RWPE1 (cell line): ENCODE data around the gene NOP16.

Source experiments
- CTCF ChIA-PET: fragments of 350-600 bp; sonication (Branson Sonifier 250); formaldehyde crosslinking; extraction: SDS; loops from one replicate; lab custom pipeline; 2021; lab: Yijun Ruan, JAX
- POLR2A ChIA-PET: fragments of 400-600 bp; formaldehyde crosslinking; extraction: SDS; loops from one replicate; lab custom pipeline; 2020; ENCODE audit warnings: antibody characterized with exemption; ENCODE audit not compliant: low non-redundant PET; lab: Yijun Ruan, JAX
- DNase-seq: peaks from one replicate; pipeline ENCODE4 v3.0.0; 2012; ENCODE audit warnings: low spot score
- H3K27ac ChIP-seq: fragments of 450-650 bp; 2 replicates; pipeline ENCODE4 v1.5.1; 2017
- TF ChIP-seq, protein P1 (sequence below): fragments of 450-650 bp; conservative IDR thresholded peaks from 2 replicates; pipeline ENCODE4 v1.5.1; 2017; ENCODE audit warnings: low read depth, mild to moderate bottlenecking

The NOP16 gene

DNA sequence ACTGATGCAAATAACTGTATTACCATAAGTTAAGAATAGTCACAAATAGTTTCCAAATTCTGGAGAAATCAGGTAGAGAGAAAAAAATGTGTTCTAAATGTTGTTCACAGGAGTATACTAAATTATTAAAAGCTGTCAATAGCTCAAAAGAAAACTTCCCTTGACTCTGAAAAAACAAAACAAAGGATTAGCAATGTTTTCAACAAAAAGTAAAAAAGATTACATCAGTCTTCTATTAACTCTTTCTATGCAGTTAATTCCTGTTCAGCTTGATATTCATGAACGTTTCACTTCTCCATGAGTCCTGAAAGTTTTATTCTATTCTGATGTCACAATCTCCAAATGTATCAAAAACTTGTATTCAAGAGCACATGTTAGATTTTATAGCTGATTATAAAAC is 37.4 kb upstream of the NOP16 start:
- no peak for DNase-seq
- H3K27ac ChIP-seq, result no peak overlapping the region
- ChIA-PET POLR2A (no interaction called here), CTCF (no interaction called here)
- TF ChIP-seq, protein P1, sequence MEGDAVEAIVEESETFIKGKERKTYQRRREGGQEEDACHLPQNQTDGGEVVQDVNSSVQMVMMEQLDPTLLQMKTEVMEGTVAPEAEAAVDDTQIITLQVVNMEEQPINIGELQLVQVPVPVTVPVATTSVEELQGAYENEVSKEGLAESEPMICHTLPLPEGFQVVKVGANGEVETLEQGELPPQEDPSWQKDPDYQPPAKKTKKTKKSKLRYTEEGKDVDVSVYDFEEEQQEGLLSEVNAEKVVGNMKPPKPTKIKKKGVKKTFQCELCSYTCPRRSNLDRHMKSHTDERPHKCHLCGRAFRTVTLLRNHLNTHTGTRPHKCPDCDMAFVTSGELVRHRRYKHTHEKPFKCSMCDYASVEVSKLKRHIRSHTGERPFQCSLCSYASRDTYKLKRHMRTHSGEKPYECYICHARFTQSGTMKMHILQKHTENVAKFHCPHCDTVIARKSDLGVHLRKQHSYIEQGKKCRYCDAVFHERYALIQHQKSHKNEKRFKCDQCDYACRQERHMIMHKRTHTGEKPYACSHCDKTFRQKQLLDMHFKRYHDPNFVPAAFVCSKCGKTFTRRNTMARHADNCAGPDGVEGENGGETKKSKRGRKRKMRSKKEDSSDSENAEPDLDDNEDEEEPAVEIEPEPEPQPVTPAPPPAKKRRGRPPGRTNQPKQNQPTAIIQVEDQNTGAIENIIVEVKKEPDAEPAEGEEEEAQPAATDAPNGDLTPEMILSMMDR, result no peak

DNA sequence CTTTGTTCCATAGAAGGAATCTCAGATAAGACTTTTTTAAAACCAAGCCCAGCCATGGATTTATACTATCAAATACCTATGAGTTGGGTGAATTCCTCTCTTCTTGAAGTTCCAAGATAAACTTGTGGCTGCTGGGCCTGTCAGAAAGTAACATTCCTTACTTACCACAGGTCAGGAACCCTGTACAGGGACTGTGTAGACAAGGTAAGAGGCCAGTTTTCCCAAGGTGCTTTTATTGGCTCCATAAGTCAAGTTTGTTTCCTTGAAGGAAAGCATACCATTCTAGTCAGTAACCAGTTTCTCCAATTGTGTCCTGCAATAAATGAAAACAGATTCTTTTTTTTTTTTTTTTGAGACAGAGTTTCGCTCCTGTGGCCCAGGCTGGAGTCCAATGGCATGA is 36.7 kb upstream of the NOP16 start:
- no peak overlapping the region for H3K27ac ChIP-seq
- TF ChIP-seq, protein P1, result no peak
- CTCF ChIA-PET, result no interaction called here
- POLR2A ChIA-PET, result no interaction called here
- no peak for DNase-seq

DNA sequence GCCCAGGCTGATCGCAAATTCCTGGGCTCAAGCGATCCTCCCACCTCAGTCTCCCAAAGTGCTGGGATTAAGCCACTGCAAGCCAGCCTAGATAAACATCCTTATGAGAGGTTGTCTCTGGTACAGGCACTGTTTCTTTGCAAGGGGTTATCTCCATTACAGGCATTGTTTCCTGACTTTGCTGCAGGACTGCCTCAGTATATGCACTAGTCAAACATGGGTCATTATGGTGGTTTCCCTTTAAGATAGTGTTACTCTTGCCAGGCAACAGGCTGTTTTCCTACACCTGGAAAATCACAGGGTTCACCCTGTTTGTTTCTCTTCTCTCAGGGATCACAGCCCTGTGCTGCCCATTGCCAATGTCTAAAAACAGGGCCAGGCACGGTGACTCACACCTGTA is 35.8 kb upstream of the NOP16 start:
- POLR2A ChIA-PET, result interaction anchor here (0.6 kb wide), 1 partner anchor 17 kb away, joined by 3 read pairs; no protein-coding TSS in a partner anchor

DNA sequence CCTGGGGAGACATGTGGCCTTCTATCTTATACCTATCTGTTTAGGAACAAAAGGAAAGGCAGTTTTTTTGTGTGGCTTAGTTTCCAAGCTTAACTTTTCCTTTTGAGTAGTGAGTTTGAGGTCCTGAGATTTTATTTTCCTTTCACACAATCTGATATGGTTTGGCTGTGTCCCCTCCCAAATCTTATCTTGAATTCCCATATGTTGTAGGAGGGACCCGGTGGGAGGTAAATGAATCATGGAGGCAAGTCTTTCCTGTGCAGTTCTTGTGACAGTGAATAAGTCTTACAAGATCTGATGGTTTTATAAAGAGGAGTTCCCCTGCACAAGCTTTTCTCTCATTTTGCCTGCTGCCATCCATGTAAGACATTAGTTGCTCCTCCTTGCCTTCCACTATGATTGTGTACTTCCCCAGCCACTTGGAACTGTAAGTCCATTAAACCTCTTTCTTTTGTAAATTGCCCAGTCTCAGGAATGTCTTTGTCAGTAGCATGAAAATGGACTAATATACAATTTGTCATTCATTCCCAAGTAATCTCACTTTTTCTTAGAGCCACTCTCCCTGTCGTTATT is 32.7 kb upstream of the NOP16 start:
- DNase-seq, result no peak
- ChIA-PET CTCF (interaction anchor here (0.6 kb wide), 2 partner anchors 210 to 432 kb away, joined by 3 to 4 read pairs; no protein-coding TSS in a partner anchor), POLR2A (no interaction called here)
- TF ChIP-seq, protein P1, result no peak
- H3K27ac ChIP-seq, result no peak overlapping the region

More for the DNA sequence above, 35.8 kb upstream of the NOP16 start:
- TF ChIP-seq, protein P1, result no peak
- CTCF ChIA-PET, result interaction anchor here (0.6 kb wide), 1 partner anchor 23 kb away, joined by 4 read pairs; no protein-coding TSS in a partner anchor
- no peak overlapping the region for H3K27ac ChIP-seq
- no peak for DNase-seq

DNA sequence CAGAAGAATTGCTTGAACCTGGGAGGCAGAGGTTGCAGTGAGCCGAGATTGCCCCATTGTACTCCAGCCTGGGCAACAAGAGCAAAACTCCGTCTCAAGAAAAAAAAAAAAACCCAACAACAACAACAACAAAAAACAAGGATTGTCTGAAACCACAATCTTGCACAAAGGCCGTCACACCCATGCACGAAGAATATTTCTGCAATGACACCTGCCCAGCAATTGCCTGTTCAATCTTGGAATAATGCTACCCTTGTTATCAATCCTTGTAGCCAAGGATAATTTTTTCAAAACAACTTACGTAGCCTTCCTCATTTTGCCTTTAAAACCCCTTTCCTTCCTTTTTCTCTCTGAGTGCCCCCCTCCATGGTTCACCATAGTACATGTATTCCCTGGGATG is 31.7 kb upstream of the NOP16 start:
- ChIA-PET POLR2A (no interaction called here), CTCF (no interaction called here)
- DNase-seq, result no peak
- no peak overlapping the region for H3K27ac ChIP-seq
- TF ChIP-seq, protein P1, result no peak

DNA sequence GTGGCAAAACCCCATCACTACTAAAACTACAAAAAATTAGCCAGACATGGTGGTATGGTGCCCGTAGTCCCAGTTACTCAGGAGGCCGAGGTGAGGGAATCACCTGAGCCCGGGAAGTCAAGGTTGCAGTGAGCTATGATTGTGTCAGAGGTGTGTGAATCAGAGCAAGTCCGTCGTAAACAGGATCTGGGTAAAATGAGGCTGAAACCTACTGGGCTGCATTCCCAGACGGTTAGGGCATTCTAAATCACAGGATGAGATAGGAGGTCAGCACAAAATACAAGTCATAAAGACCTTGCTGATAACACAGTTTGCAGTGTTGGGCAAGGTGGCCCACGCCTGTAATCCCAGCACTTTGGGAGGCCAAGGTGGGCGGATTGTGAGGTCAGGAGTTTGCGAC is 29.9 kb upstream of the NOP16 start:
- DNase-seq, result no peak
- CTCF ChIA-PET, result interaction anchor here (0.9 to 3.2 kb wide), 3 partner anchors 29 to 160 kb away, joined by 3 to 31 read pairs (median 18); partner anchors contain the start of gene FAF2
- peak overlapping the region; percentile 27; the same call in 1 of the 2 replicates for H3K27ac ChIP-seq
- TF ChIP-seq, protein P1, result no peak
- POLR2A ChIA-PET, result interaction anchor here (0.9 to 1.3 kb wide), 2 partner anchors 29 to 126 kb away, joined by 3 to 4 read pairs; partner anchors contain the start of gene FAF2
